ENCODE results near the gene ACOT7. TPM values are rescaled to one million over a fixed set of nuclear protein-coding genes. Genes with fewer than 3 reads are reported as not detected.

Gene ACOT7
- total and polyA plus RNA-seq, 2 of the 13 experiments (the other 11 are each of a cell fraction or from before 2014, with no cell fraction given), result 33.0 to 55.8 TPM

- H3K9ac ChIP-seq (ENCODE audit: insufficient read depth, low read depth, low read length), result no peak overlapping the region
- FAIRE-seq (no peak), DNase-seq (ENCODE audit: low spot score) (no peak), ATAC-seq (no peak)
- H3K27me3 ChIP-seq (ENCODE audit: control insufficient read depth in 1 of 2, insufficient read depth in 2 of 2, low read length in 2 of 2), result peaks cover 9 to 45% of the 10 kb centered on the region in 2 experiments
- H3K4me1 ChIP-seq (ENCODE audit: insufficient read depth, low read length), result peaks cover 32% of the 10 kb centered on the region
- no peak overlapping the region for H2AFZ ChIP-seq (ENCODE audit: low read length)
- H3K4me3 ChIP-seq (replicated peaks in 1 of 3; ENCODE audit: insufficient read depth in 1 of 3, low read depth in 2 of 3, low read length in 3 of 3), result no peak overlapping the region
- WGBS (ENCODE audit: low lambda C conversion rate), result 40% methylated on average over 1 of the region's 3 CpGs
- H3K9me3 ChIP-seq (ENCODE audit: low read length), result no peaks in the 10 kb centered on the region
- peak; percentile 36; the same call in 1 of the 2 replicates for TF ChIP-seq ZNF629 (CRISPR knock-in tag; conservative IDR thresholded peaks at IDR 0.05)
- TF ChIP-seq NFE2L1 (CRISPR knock-in tag; IDR thresholded peaks at IDR 0.05; ENCODE audit: borderline replicate concordance), result no peak
- no peak overlapping the region for H3K27ac ChIP-seq (ENCODE audit: extremely low read length, insufficient read depth, low read length)
- no peaks in the 10 kb centered on the region for H3K79me2 ChIP-seq (ENCODE audit: insufficient read depth, low read length)
- ChIA-PET POLR2A (no interaction called here), CTCF (ENCODE audit: low intra/inter-chr PET ratio, low total read pairs) (no interaction called here)
- no peaks in the 10 kb centered on the region for H3K36me3 ChIP-seq (replicated peaks in 1 of 2; ENCODE audit: control insufficient read depth in 1 of 2, insufficient read depth in 2 of 2, low read length in 2 of 2)
- intact Hi-C loops (cut with micrococcal nuclease; ENCODE audit: unreplicated experiment) (no loop called here), in situ Hi-C loops (cut with HindIII; ENCODE audit: extremely low pct_ligation_motif_present, low pct_unique_long_range_greater_than_20kb) (no loop called here)
- BruUV-seq (replicated peaks), result no TSS peak
- H4K20me1 ChIP-seq (ENCODE audit: insufficient read depth, low read length), result no peaks in the 10 kb centered on the region
- no peak overlapping the region for H3K4me2 ChIP-seq (ENCODE audit: low read depth, low read length)
Measured at GRCh38 chr1:6435547-6435946, 42.0 kb upstream of the ACOT7 start.

GRCh38 chr1:6435129-6435528 lies 41.6 kb upstream of the ACOT7 start:
- H3K27ac ChIP-seq (ENCODE audit: extremely low read length, insufficient read depth, low read length), result no peak overlapping the region
- FAIRE-seq (no peak), ATAC-seq (no peak), DNase-seq (ENCODE audit: low spot score) (no peak)
- CTCF ChIA-PET (ENCODE audit: low intra/inter-chr PET ratio, low total read pairs), result no interaction called here
- H3K4me2 ChIP-seq (ENCODE audit: low read depth, low read length), result no peak overlapping the region
- H4K20me1 ChIP-seq (ENCODE audit: insufficient read depth, low read length), result no peaks in the 10 kb centered on the region
- no peak overlapping the region for H3K9ac ChIP-seq (ENCODE audit: insufficient read depth, low read depth, low read length)
- peaks cover 32% of the 10 kb centered on the region for H3K4me1 ChIP-seq (ENCODE audit: insufficient read depth, low read length)
- 33% methylated on average over 2 of the region's 15 CpGs for WGBS (ENCODE audit: low lambda C conversion rate)
- intact Hi-C loops (cut with micrococcal nuclease; ENCODE audit: unreplicated experiment), result no loop called here
- peaks cover 9 to 49% of the 10 kb centered on the region in 2 experiments for H3K27me3 ChIP-seq (ENCODE audit: control insufficient read depth in 1 of 2, insufficient read depth in 2 of 2, low read length in 2 of 2)
- BruUV-seq (replicated peaks), result no TSS peak
- H3K36me3 ChIP-seq (replicated peaks in 1 of 2; ENCODE audit: control insufficient read depth in 1 of 2, insufficient read depth in 2 of 2, low read length in 2 of 2), result no peaks in the 10 kb centered on the region
- no peaks in the 10 kb centered on the region for H3K79me2 ChIP-seq (ENCODE audit: insufficient read depth, low read length)
- H3K9me3 ChIP-seq (ENCODE audit: low read length), result no peaks in the 10 kb centered on the region
- POLR2A ChIA-PET, result no interaction called here
- H2AFZ ChIP-seq (ENCODE audit: low read length), result no peak overlapping the region
- H3K4me3 ChIP-seq (replicated peaks in 1 of 3; ENCODE audit: insufficient read depth in 1 of 3, low read depth in 2 of 3, low read length in 3 of 3), result no peak overlapping the region
- in situ Hi-C loops (cut with HindIII; ENCODE audit: extremely low pct_ligation_motif_present, low pct_unique_long_range_greater_than_20kb), result no loop called here
- TF ChIP-seq ZFP1 (CRISPR knock-in tag; IDR thresholded peaks at IDR 0.05), result no peak
- no peak for TF ChIP-seq HOXD1 (CRISPR knock-in tag; IDR thresholded peaks at IDR 0.05)
- no peak for TF ChIP-seq MBNL3 (CRISPR knock-in tag; conservative IDR thresholded peaks at IDR 0.05)
- no peak for TF ChIP-seq GRHL1 (CRISPR knock-in tag; conservative IDR thresholded peaks at IDR 0.05)
- TF ChIP-seq CBX1 (IDR thresholded peaks at IDR 0.05; ENCODE audit: low read depth), result no peak
- TF ChIP-seq TEAD3 (CRISPR knock-in tag; optimal IDR thresholded peaks at IDR 0.05; ENCODE audit: borderline replicate concordance), result no peak
- TF ChIP-seq ZNF326 (CRISPR knock-in tag; IDR thresholded peaks at IDR 0.05; ENCODE audit: borderline replicate concordance), result no peak
- TF ChIP-seq ZFP36L2 (CRISPR knock-in tag; IDR thresholded peaks at IDR 0.05), result no peak
- TF ChIP-seq IRF9 (CRISPR knock-in tag; IDR thresholded peaks at IDR 0.05; ENCODE audit: borderline replicate concordance), result no peak
- no peak for TF ChIP-seq NRL (CRISPR knock-in tag; IDR thresholded peaks at IDR 0.05; ENCODE audit: borderline replicate concordance)
- no peak for TF ChIP-seq ZNF639 (CRISPR knock-in tag; conservative IDR thresholded peaks at IDR 0.05)
- TF ChIP-seq ZSCAN9 (CRISPR knock-in tag; IDR thresholded peaks at IDR 0.05; ENCODE audit: borderline replicate concordance), result no peak
- TF ChIP-seq SMAD3 (CRISPR knock-in tag; IDR thresholded peaks at IDR 0.05), result no peak
- no peak for TF ChIP-seq ZNF558 (CRISPR knock-in tag; IDR thresholded peaks at IDR 0.05; ENCODE audit: borderline replicate concordance)
- no peak for TF ChIP-seq CEBPB (IDR thresholded peaks at IDR 0.05; ENCODE audit: borderline replicate concordance, low read depth, low read length)

Data from HepG2 (cell line).